K562 (cell line): ENCODE data around the gene SETD5. TPM values are rescaled to one million over a fixed set of nuclear protein-coding genes. Genes with fewer than 3 reads are reported as not detected.

Experiments
- ARID2 ChIP-seq: fragments of 450-650 bp; IDR thresholded peaks from 2 replicates; pipeline ENCODE4 v1.6.1; 2017; ENCODE audit warnings: antibody characterized with exemption, mild to moderate bottlenecking
- CHD2 ChIP-seq: IDR thresholded peaks from 2 replicates; pipeline ENCODE4 v1.6.1; 2011; ENCODE audit warnings: low read depth, low read length
- POLR2G ChIP-seq: fragments of 200-400 bp; formaldehyde crosslinking; IDR thresholded peaks from 2 replicates; pipeline ENCODE4 v1.6.1; 2017; ENCODE audit warnings: low read depth, mild to moderate bottlenecking, antibody characterized with exemption, low read length, moderate library complexity
- SOX6 ChIP-seq: fragments of 450-650 bp; IDR thresholded peaks from 2 replicates; pipeline ENCODE4 v1.6.1; 2014; ENCODE audit warnings: mild to moderate bottlenecking
- YY1 ChIP-seq, 3 experiments: IDR thresholded peaks; 2 replicates each; pipeline ENCODE4 v1.6.1; 2011; ENCODE audit warnings: low read length in 2 of 3, mild to moderate bottlenecking in 2 of 3, moderate library complexity in 2 of 3, borderline replicate concordance in 1 of 3, control low read depth in 1 of 3, low read depth in 1 of 3; ENCODE audit not compliant: insufficient read depth in 3 of 3, insufficient replicate concordance in 2 of 3, control insufficient read depth in 1 of 3, insufficient read length in 1 of 3; ENCODE audit errors: extremely low read depth in 1 of 3
- ZNF239 ChIP-seq: fragments of 250-450 bp; sonication (Bioruptor Pico); IDR thresholded peaks from 2 replicates; pipeline ENCODE4 v1.4.0; 2020; ENCODE audit warnings: mild to moderate bottlenecking
- polyA plus RNA-seq, 8 experiments: library from polyadenylated mRNA; depleted of rRNA in 4 of 8; stranded (reverse) in 5 of 8; unstranded in 3 of 8; fragments of >200 nt; fragmentation: Nextera tagmentation in 2 of 8; fragmentation: Illumina TruSeq in 1 of 8; extraction: Ambion mirVana in 2 of 8; extraction: Trizol in 1 of 8; gene quantifications; 2 replicates each; pipeline versions ENCODE4 v1.2.1 to v1.2.3, GENCODE V29; 2011 to 2014; ENCODE audit warnings: inconsistent platforms in 1 of 8, missing spikeins in 1 of 8
- total RNA-seq, 7 experiments: library from RNA; depleted of rRNA in 6 of 7; stranded (reverse); fragments of >200 nt in 6 of 7; fragmentation: Illumina TruSeq in 2 of 7; extraction: Trizol in 2 of 7; gene quantifications; 2 replicates each; pipeline versions ENCODE4 v1.2.1 to v1.2.3, GENCODE V29; 2011 to 2021; ENCODE audit warnings: low replicate concordance in 1 of 7
- TF ChIP-seq, protein P1 (sequence below): fragments of 200-600 bp; sonication (generic); IDR thresholded peaks from one replicate; pipeline ENCODE4 v1.6.1; 2012; ENCODE audit warnings: mild to moderate bottlenecking, low read depth, low read length, inconsistent platforms
- TF ChIP-seq, protein P2 (sequence below): fragments of 250-450 bp; sonication (Bioruptor Pico); IDR thresholded peaks from 2 replicates; pipeline ENCODE4 v1.4.0; 2020; ENCODE audit warnings: mild to moderate bottlenecking, moderate library complexity
- TF ChIP-seq, protein P3 (sequence below): fragments of 450-650 bp; IDR thresholded peaks from 2 replicates; pipeline ENCODE4 v1.6.1; 2016; ENCODE audit warnings: borderline replicate concordance

SETD5 gene
- total and polyA plus RNA-seq, 9 of the 15 experiments (the other 6 are each of a cell fraction or from before 2014, with no cell fraction given), result 20.8 to 135 (median 87.2) TPM

DNA sequence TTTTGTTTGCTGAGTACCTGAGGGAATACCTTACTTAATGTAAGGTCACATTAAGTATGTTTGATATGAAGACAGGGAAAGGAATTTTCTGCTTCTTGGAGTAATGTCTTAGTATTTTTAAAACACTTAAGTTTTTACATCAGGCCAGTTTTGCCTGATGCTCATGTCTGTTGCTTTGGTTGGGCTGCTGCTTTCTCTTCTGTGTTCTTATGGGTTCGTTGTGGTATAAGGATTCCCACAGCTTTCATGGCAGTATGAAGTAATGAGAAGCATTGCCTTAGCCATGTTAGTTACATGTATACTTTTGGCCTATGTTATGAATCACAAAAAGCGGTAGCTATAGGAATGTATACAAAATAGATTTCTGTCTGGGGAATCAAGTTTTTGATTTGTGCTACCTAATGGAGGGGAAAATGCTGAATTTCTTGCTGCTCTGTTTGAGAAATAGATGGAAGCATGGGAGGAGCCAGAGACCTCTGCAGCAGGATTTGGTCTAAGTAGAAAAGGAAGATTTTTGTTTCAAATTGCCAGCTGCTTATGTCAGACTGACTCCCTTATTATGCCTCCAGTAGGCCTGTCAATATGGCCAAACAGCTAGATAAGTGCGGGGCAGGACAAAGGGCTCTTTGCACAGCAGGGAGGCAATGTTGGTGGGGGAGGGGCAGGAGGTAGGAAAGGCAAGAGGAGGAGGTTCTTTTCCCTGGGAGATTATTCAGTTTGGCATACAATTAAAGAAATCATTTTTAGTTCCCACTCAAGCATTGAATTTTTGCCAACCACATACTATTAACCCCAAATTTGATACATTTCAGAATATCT, 5.2 kb downstream of the SETD5 start (continued):
- TF ChIP-seq, protein P1, sequence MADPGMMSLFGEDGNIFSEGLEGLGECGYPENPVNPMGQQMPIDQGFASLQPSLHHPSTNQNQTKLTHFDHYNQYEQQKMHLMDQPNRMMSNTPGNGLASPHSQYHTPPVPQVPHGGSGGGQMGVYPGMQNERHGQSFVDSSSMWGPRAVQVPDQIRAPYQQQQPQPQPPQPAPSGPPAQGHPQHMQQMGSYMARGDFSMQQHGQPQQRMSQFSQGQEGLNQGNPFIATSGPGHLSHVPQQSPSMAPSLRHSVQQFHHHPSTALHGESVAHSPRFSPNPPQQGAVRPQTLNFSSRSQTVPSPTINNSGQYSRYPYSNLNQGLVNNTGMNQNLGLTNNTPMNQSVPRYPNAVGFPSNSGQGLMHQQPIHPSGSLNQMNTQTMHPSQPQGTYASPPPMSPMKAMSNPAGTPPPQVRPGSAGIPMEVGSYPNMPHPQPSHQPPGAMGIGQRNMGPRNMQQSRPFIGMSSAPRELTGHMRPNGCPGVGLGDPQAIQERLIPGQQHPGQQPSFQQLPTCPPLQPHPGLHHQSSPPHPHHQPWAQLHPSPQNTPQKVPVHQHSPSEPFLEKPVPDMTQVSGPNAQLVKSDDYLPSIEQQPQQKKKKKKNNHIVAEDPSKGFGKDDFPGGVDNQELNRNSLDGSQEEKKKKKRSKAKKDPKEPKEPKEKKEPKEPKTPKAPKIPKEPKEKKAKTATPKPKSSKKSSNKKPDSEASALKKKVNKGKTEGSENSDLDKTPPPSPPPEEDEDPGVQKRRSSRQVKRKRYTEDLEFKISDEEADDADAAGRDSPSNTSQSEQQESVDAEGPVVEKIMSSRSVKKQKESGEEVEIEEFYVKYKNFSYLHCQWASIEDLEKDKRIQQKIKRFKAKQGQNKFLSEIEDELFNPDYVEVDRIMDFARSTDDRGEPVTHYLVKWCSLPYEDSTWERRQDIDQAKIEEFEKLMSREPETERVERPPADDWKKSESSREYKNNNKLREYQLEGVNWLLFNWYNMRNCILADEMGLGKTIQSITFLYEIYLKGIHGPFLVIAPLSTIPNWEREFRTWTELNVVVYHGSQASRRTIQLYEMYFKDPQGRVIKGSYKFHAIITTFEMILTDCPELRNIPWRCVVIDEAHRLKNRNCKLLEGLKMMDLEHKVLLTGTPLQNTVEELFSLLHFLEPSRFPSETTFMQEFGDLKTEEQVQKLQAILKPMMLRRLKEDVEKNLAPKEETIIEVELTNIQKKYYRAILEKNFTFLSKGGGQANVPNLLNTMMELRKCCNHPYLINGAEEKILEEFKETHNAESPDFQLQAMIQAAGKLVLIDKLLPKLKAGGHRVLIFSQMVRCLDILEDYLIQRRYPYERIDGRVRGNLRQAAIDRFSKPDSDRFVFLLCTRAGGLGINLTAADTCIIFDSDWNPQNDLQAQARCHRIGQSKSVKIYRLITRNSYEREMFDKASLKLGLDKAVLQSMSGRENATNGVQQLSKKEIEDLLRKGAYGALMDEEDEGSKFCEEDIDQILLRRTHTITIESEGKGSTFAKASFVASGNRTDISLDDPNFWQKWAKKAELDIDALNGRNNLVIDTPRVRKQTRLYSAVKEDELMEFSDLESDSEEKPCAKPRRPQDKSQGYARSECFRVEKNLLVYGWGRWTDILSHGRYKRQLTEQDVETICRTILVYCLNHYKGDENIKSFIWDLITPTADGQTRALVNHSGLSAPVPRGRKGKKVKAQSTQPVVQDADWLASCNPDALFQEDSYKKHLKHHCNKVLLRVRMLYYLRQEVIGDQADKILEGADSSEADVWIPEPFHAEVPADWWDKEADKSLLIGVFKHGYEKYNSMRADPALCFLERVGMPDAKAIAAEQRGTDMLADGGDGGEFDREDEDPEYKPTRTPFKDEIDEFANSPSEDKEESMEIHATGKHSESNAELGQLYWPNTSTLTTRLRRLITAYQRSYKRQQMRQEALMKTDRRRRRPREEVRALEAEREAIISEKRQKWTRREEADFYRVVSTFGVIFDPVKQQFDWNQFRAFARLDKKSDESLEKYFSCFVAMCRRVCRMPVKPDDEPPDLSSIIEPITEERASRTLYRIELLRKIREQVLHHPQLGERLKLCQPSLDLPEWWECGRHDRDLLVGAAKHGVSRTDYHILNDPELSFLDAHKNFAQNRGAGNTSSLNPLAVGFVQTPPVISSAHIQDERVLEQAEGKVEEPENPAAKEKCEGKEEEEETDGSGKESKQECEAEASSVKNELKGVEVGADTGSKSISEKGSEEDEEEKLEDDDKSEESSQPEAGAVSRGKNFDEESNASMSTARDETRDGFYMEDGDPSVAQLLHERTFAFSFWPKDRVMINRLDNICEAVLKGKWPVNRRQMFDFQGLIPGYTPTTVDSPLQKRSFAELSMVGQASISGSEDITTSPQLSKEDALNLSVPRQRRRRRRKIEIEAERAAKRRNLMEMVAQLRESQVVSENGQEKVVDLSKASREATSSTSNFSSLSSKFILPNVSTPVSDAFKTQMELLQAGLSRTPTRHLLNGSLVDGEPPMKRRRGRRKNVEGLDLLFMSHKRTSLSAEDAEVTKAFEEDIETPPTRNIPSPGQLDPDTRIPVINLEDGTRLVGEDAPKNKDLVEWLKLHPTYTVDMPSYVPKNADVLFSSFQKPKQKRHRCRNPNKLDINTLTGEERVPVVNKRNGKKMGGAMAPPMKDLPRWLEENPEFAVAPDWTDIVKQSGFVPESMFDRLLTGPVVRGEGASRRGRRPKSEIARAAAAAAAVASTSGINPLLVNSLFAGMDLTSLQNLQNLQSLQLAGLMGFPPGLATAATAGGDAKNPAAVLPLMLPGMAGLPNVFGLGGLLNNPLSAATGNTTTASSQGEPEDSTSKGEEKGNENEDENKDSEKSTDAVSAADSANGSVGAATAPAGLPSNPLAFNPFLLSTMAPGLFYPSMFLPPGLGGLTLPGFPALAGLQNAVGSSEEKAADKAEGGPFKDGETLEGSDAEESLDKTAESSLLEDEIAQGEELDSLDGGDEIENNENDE, result no peak
- TF ChIP-seq ARID2 (peak; percentile 53), POLR2G (no peak), SOX6 (peak; percentile 90), YY1 (IDR thresholded peaks at IDR 0.05; ENCODE audit: borderline replicate concordance in 1 of 3, control insufficient read depth in 1 of 3, extremely low read depth in 1 of 3, insufficient read depth in 3 of 3, insufficient read length in 1 of 3, insufficient replicate concordance in 2 of 3, low read depth in 1 of 3, low read length in 2 of 3) (peak in 2 of 3 experiments; percentile 32 to 86), CHD2 (peak; percentile 53), ZNF239 (no peak)
- TF ChIP-seq, protein P2, sequence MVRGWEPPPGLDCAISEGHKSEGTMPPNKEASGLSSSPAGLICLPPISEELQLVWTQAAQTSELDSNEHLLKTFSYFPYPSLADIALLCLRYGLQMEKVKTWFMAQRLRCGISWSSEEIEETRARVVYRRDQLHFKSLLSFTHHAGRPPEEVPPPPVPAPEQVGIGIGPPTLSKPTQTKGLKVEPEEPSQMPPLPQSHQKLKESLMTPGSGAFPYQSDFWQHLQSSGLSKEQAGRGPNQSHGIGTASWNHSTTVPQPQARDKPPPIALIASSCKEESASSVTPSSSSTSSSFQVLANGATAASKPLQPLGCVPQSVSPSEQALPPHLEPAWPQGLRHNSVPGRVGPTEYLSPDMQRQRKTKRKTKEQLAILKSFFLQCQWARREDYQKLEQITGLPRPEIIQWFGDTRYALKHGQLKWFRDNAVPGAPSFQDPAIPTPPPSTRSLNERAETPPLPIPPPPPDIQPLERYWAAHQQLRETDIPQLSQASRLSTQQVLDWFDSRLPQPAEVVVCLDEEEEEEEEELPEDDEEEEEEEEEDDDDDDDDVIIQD (CRISPR knock-in tag), result no peak
- TF ChIP-seq, protein P3, sequence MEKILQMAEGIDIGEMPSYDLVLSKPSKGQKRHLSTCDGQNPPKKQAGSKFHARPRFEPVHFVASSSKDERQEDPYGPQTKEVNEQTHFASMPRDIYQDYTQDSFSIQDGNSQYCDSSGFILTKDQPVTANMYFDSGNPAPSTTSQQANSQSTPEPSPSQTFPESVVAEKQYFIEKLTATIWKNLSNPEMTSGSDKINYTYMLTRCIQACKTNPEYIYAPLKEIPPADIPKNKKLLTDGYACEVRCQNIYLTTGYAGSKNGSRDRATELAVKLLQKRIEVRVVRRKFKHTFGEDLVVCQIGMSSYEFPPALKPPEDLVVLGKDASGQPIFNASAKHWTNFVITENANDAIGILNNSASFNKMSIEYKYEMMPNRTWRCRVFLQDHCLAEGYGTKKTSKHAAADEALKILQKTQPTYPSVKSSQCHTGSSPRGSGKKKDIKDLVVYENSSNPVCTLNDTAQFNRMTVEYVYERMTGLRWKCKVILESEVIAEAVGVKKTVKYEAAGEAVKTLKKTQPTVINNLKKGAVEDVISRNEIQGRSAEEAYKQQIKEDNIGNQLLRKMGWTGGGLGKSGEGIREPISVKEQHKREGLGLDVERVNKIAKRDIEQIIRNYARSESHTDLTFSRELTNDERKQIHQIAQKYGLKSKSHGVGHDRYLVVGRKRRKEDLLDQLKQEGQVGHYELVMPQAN, result peak; percentile 63; the same call in 1 of the 2 replicates
